Measurements from ENCODE around the gene CYP2C19.

CYP2C19 gene

GRCh38 chr10:94846204-94846603 is 83.7 kb downstream of the CYP2C19 start:
- Histone ChIP-seq H3K36me3 (ENCODE audit: low read depth) (no peaks in the 10 kb centered on the region), H3K4me1 (ENCODE audit: insufficient read depth, poor library complexity, severe bottlenecking) (no peaks in the 10 kb centered on the region), H3K9me3 (ENCODE audit: severe bottlenecking) (no peaks in the 10 kb centered on the region), H3K27ac (ENCODE audit: poor library complexity, severe bottlenecking) (no peak overlapping the region), H3K27me3 (ENCODE audit: insufficient read depth, poor library complexity, severe bottlenecking) (no peaks in the 10 kb centered on the region), H3K4me3 (ENCODE audit: severe bottlenecking) (no peak overlapping the region)
- no peak for ATAC-seq (ENCODE audit: low read depth)
- no peak for DNase-seq (ENCODE audit: low spot score)
- TF ChIP-seq CTCF (IDR thresholded peaks at IDR 0.05; ENCODE audit: poor library complexity, severe bottlenecking) = no peak

- no peak for DNase-seq (ENCODE audit: low spot score)
- H3K4me3 ChIP-seq (ENCODE audit: severe bottlenecking) = no peak overlapping the region
- H3K27me3 ChIP-seq (ENCODE audit: insufficient read depth, poor library complexity, severe bottlenecking) = no peaks in the 10 kb centered on the region
- no peak overlapping the region for H3K27ac ChIP-seq (ENCODE audit: poor library complexity, severe bottlenecking)
- H3K9me3 ChIP-seq (ENCODE audit: severe bottlenecking) = no peaks in the 10 kb centered on the region
- no peaks in the 10 kb centered on the region for H3K36me3 ChIP-seq (ENCODE audit: low read depth)
- ATAC-seq (ENCODE audit: low read depth) = no peak
- TF ChIP-seq CTCF (IDR thresholded peaks at IDR 0.05; ENCODE audit: poor library complexity, severe bottlenecking) = no peak
- no peaks in the 10 kb centered on the region for H3K4me1 ChIP-seq (ENCODE audit: insufficient read depth, poor library complexity, severe bottlenecking)
Observed at GRCh38 chr10:94850766-94851165, 88.3 kb downstream of the CYP2C19 start.

- no peak for ATAC-seq (ENCODE audit: low read depth)
- no peak overlapping the region for H3K4me3 ChIP-seq (ENCODE audit: severe bottlenecking)
- no peak overlapping the region for H3K27ac ChIP-seq (ENCODE audit: poor library complexity, severe bottlenecking)
- H3K9me3 ChIP-seq (ENCODE audit: severe bottlenecking) = no peaks in the 10 kb centered on the region
- DNase-seq (ENCODE audit: low spot score) = no peak
- no peaks in the 10 kb centered on the region for H3K4me1 ChIP-seq (ENCODE audit: insufficient read depth, poor library complexity, severe bottlenecking)
- no peaks in the 10 kb centered on the region for H3K36me3 ChIP-seq (ENCODE audit: low read depth)
- no peak for TF ChIP-seq CTCF (IDR thresholded peaks at IDR 0.05; ENCODE audit: poor library complexity, severe bottlenecking)
- no peaks in the 10 kb centered on the region for H3K27me3 ChIP-seq (ENCODE audit: insufficient read depth, poor library complexity, severe bottlenecking)
Observed at GRCh38 chr10:94851263-94851662, 88.8 kb downstream of the CYP2C19 start.

GRCh38 chr10:94852438-94852837 is 90.0 kb downstream of the CYP2C19 start:
- no peaks in the 10 kb centered on the region for H3K9me3 ChIP-seq (ENCODE audit: severe bottlenecking)
- no peak overlapping the region for H3K27ac ChIP-seq (ENCODE audit: poor library complexity, severe bottlenecking)
- H3K27me3 ChIP-seq (ENCODE audit: insufficient read depth, poor library complexity, severe bottlenecking) = no peaks in the 10 kb centered on the region
- no peaks in the 10 kb centered on the region for H3K4me1 ChIP-seq (ENCODE audit: insufficient read depth, poor library complexity, severe bottlenecking)
- TF ChIP-seq CTCF (IDR thresholded peaks at IDR 0.05; ENCODE audit: poor library complexity, severe bottlenecking) = no peak
- no peak overlapping the region for H3K4me3 ChIP-seq (ENCODE audit: severe bottlenecking)
- ATAC-seq (ENCODE audit: low read depth) = no peak
- no peaks in the 10 kb centered on the region for H3K36me3 ChIP-seq (ENCODE audit: low read depth)
- no peak for DNase-seq (ENCODE audit: low spot score)

- Histone ChIP-seq H3K27me3 (ENCODE audit: insufficient read depth, poor library complexity, severe bottlenecking) (no peaks in the 10 kb centered on the region), H3K4me3 (ENCODE audit: severe bottlenecking) (no peak overlapping the region), H3K27ac (ENCODE audit: poor library complexity, severe bottlenecking) (no peak overlapping the region), H3K9me3 (ENCODE audit: severe bottlenecking) (no peaks in the 10 kb centered on the region), H3K4me1 (ENCODE audit: insufficient read depth, poor library complexity, severe bottlenecking) (no peaks in the 10 kb centered on the region), H3K36me3 (ENCODE audit: low read depth) (no peaks in the 10 kb centered on the region)
- no peak for DNase-seq (ENCODE audit: low spot score)
- TF ChIP-seq CTCF (IDR thresholded peaks at IDR 0.05; ENCODE audit: poor library complexity, severe bottlenecking) = no peak
- no peak for ATAC-seq (ENCODE audit: low read depth)
Observed at GRCh38 chr10:94853065-94853464, 90.6 kb downstream of the CYP2C19 start.

Measured in RWPE2 (cell line).